Measurements from ENCODE around the gene CNNM4.

Gene CNNM4

GRCh38 chr2:96809951-96810782, 49.5 kb downstream of the CNNM4 start:
- no peaks in the 10 kb centered on the region for H3K9me3 ChIP-seq (ENCODE audit: control extremely low read depth in 1 of 5, control insufficient read depth in 4 of 5, insufficient read depth in 2 of 5, low read depth in 1 of 5, low read length in 4 of 5)
- no peak overlapping the region for H3K4me3 ChIP-seq (ENCODE audit: control insufficient read depth in 1 of 7, extremely low read depth in 1 of 7, insufficient read depth in 4 of 7, low read depth in 2 of 7, low read length in 6 of 7)
- H3K36me3 ChIP-seq (ENCODE audit: control insufficient read depth in 4 of 4, insufficient read depth in 4 of 4, low read length in 3 of 4), result peaks cover 2 to 42% (median 32%) of the 10 kb centered on the region in 4 experiments
- no peaks in the 10 kb centered on the region for H3K27me3 ChIP-seq (replicated peaks in 2 of 5; ENCODE audit: control insufficient read depth in 4 of 5, insufficient read depth in 5 of 5, low read length in 4 of 5)
- CTCF ChIA-PET, result interaction anchor here (1.9 kb wide), 1 partner anchor 9 kb away, joined by 5 read pairs; no protein-coding TSS in a partner anchor
- POLR2A ChIA-PET, result no interaction called here
- peaks cover 1 to 2% (median 2%) of the 10 kb centered on the region in 4 experiments for H3K4me1 ChIP-seq (ENCODE audit: control extremely low read depth in 1 of 4, control insufficient read depth in 4 of 4, insufficient read depth in 4 of 4, low read length in 3 of 4)
- H3K27ac ChIP-seq (ENCODE audit: insufficient read depth in 1 of 2, low read depth in 1 of 2, low read length in 2 of 2, poor library complexity in 1 of 2, severe bottlenecking in 2 of 2), result no peak overlapping the region
- WGBS (ENCODE audit: insufficient coverage), result 90% methylated on average over 10 of the region's 12 CpGs
- no peak for DNase-seq

GRCh38 chr2:96810783-96811192, 50.1 kb downstream of the CNNM4 start:
- H3K9me3 ChIP-seq (ENCODE audit: control extremely low read depth in 1 of 5, control insufficient read depth in 4 of 5, insufficient read depth in 2 of 5, low read depth in 1 of 5, low read length in 4 of 5), result no peaks in the 10 kb centered on the region
- H3K4me1 ChIP-seq (ENCODE audit: control extremely low read depth in 1 of 4, control insufficient read depth in 4 of 4, insufficient read depth in 4 of 4, low read length in 3 of 4), result peaks cover 3 to 7% (median 6%) of the 10 kb centered on the region in 4 experiments
- ChIA-PET CTCF (interaction anchor here (1.9 kb wide), 1 partner anchor 10 kb away, joined by 5 read pairs; no protein-coding TSS in a partner anchor), POLR2A (no interaction called here)
- H3K36me3 ChIP-seq (ENCODE audit: control insufficient read depth in 4 of 4, insufficient read depth in 4 of 4, low read length in 3 of 4), result peaks cover 2 to 42% (median 32%) of the 10 kb centered on the region in 4 experiments
- H3K27ac ChIP-seq (ENCODE audit: insufficient read depth in 1 of 2, low read depth in 1 of 2, low read length in 2 of 2, poor library complexity in 1 of 2, severe bottlenecking in 2 of 2), result no peak overlapping the region
- no peak overlapping the region for H3K4me3 ChIP-seq (ENCODE audit: control insufficient read depth in 1 of 7, extremely low read depth in 1 of 7, insufficient read depth in 4 of 7, low read depth in 2 of 7, low read length in 6 of 7)
- no peaks in the 10 kb centered on the region for H3K27me3 ChIP-seq (replicated peaks in 2 of 5; ENCODE audit: control insufficient read depth in 4 of 5, insufficient read depth in 5 of 5, low read length in 4 of 5)
- DNase-seq, result no peak
- WGBS (ENCODE audit: insufficient coverage), result 100% methylated on average over 4 of the region's 5 CpGs

GRCh38 chr2:96811917-96812316, 51.2 kb downstream of the CNNM4 start:
- Histone ChIP-seq H3K4me1 (ENCODE audit: control extremely low read depth in 1 of 4, control insufficient read depth in 4 of 4, insufficient read depth in 4 of 4, low read length in 3 of 4) (peaks cover 3 to 9% (median 7%) of the 10 kb centered on the region in 4 experiments), H3K27me3 (replicated peaks in 2 of 5; ENCODE audit: control insufficient read depth in 4 of 5, insufficient read depth in 5 of 5, low read length in 4 of 5) (no peaks in the 10 kb centered on the region), H3K4me3 (ENCODE audit: control insufficient read depth in 1 of 7, extremely low read depth in 1 of 7, insufficient read depth in 4 of 7, low read depth in 2 of 7, low read length in 6 of 7) (no peak overlapping the region), H3K27ac (ENCODE audit: insufficient read depth in 1 of 2, low read depth in 1 of 2, low read length in 2 of 2, poor library complexity in 1 of 2, severe bottlenecking in 2 of 2) (no peak overlapping the region), H3K36me3 (ENCODE audit: control insufficient read depth in 4 of 4, insufficient read depth in 4 of 4, low read length in 3 of 4) (peaks cover 2 to 40% (median 32%) of the 10 kb centered on the region in 4 experiments), H3K9me3 (ENCODE audit: control extremely low read depth in 1 of 5, control insufficient read depth in 4 of 5, insufficient read depth in 2 of 5, low read depth in 1 of 5, low read length in 4 of 5) (no peaks in the 10 kb centered on the region)
- 89% methylated on average over 3 of the region's 3 CpGs for WGBS (ENCODE audit: insufficient coverage)
- DNase-seq, result no peak
- ChIA-PET CTCF (no interaction called here), POLR2A (no interaction called here)

DNA sequence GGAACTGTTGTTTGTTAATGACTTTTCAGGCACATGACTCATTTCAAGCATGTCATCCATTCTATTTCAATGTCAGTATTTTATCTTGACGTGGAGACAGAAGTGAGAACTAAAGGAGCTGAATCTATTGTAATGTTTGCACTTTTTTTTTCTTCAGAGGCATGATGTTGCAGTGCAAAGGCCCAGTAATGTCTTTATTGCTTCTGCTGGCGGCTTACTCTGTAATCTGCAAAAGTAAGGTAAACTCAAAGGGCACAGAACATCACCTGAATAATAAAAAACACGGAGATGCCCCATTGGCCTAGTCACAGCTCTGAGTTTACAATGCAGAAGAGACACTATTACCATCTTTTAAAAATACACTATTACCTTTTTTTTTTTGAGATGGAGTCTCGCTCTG, 53.0 kb downstream of the CNNM4 start:
- POLR2A ChIA-PET, result interaction anchor here (0.7 kb wide), 1 partner anchor 230 kb away, joined by 3 read pairs; no protein-coding TSS in a partner anchor

DNA sequence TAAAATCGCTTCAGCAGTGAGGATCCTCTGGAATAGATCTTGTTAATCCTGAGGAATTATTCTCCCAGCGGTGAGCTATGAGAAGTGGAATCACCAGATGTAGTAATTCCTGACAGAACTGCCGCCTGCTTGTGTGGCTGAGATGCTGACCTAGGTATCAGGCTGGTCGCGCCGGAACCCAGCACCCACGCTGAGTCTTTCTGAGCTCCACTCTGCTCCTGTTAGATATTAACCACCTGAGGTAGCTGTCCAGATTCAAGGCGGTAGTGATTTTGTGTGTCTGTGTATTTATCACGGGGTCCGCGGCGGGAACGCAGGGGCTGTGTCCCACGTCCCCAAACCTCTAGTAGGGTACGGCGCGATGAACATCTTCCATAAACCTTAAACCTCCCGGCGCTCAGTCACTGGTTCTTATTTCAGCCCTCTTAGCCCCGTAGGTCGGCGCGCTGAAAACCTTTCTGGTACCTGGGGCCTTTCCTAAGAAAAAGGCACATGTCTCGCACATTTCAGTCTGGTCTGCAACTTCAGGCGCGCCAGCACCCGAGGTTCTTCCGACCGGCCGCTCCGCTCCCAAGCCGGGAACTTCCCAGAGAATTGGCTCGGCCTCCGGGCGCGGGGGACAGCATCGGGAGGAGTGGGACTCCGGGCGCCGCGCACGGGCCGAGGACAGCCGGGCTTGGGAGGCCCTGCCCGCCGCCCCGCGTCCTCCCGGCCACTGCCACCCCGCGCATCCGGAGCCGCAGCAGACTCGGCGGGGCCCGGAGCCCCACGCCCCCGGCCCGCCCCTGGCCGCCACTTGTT, 54.8 kb downstream of the CNNM4 start:
- peak; percentile 21 to 60 (median 54) for DNase-seq
- Histone ChIP-seq H3K4me3 (ENCODE audit: control insufficient read depth in 1 of 7, extremely low read depth in 1 of 7, insufficient read depth in 4 of 7, low read depth in 2 of 7, low read length in 6 of 7) (peak overlapping the region; percentile 77 to 90 (median 81)), H3K27me3 (replicated peaks in 2 of 5; ENCODE audit: control insufficient read depth in 4 of 5, insufficient read depth in 5 of 5, low read length in 4 of 5) (no peaks in the 10 kb centered on the region), H3K36me3 (ENCODE audit: control insufficient read depth in 4 of 4, insufficient read depth in 4 of 4, low read length in 3 of 4) (peaks cover 0 to 26% (median 24%) of the 10 kb centered on the region in 4 experiments), H3K27ac (ENCODE audit: insufficient read depth in 1 of 2, low read depth in 1 of 2, low read length in 2 of 2, poor library complexity in 1 of 2, severe bottlenecking in 2 of 2) (peak overlapping the region in 1 of 2 experiments; percentile 58), H3K9me3 (ENCODE audit: control extremely low read depth in 1 of 5, control insufficient read depth in 4 of 5, insufficient read depth in 2 of 5, low read depth in 1 of 5, low read length in 4 of 5) (no peaks in the 10 kb centered on the region), H3K4me1 (ENCODE audit: control extremely low read depth in 1 of 4, control insufficient read depth in 4 of 4, insufficient read depth in 4 of 4, low read length in 3 of 4) (peaks cover 12 to 44% (median 35%) of the 10 kb centered on the region in 4 experiments)
- WGBS (ENCODE audit: insufficient coverage), result under 1% methylated on average over 48 of the region's 60 CpGs
- ChIA-PET POLR2A (interaction anchor here (0.6 kb wide), 2 partner anchors 548 to 1604 kb away, joined by 3 to 4 read pairs; no protein-coding TSS in a partner anchor), CTCF (interaction anchor here (0.7 to 5.7 kb wide), 5 partner anchors 10 to 52 kb away, joined by 3 to 22 read pairs (median 4); partner anchors contain the start of gene ANKRD39)

More for the DNA sequence above, 53.0 kb downstream of the CNNM4 start:
- Histone ChIP-seq H3K4me1 (ENCODE audit: control extremely low read depth in 1 of 4, control insufficient read depth in 4 of 4, insufficient read depth in 4 of 4, low read length in 3 of 4) (peaks cover 9 to 27% (median 24%) of the 10 kb centered on the region in 4 experiments), H3K9me3 (ENCODE audit: control extremely low read depth in 1 of 5, control insufficient read depth in 4 of 5, insufficient read depth in 2 of 5, low read depth in 1 of 5, low read length in 4 of 5) (no peaks in the 10 kb centered on the region), H3K27ac (ENCODE audit: insufficient read depth in 1 of 2, low read depth in 1 of 2, low read length in 2 of 2, poor library complexity in 1 of 2, severe bottlenecking in 2 of 2) (no peak overlapping the region), H3K36me3 (ENCODE audit: control insufficient read depth in 4 of 4, insufficient read depth in 4 of 4, low read length in 3 of 4) (peaks cover 0 to 36% (median 29%) of the 10 kb centered on the region in 4 experiments), H3K27me3 (replicated peaks in 2 of 5; ENCODE audit: control insufficient read depth in 4 of 5, insufficient read depth in 5 of 5, low read length in 4 of 5) (no peaks in the 10 kb centered on the region), H3K4me3 (ENCODE audit: control insufficient read depth in 1 of 7, extremely low read depth in 1 of 7, insufficient read depth in 4 of 7, low read depth in 2 of 7, low read length in 6 of 7) (no peak overlapping the region)
- 100% methylated on average over 2 of the region's 4 CpGs for WGBS (ENCODE audit: insufficient coverage)
- CTCF ChIA-PET, result interaction anchor here (0.6 to 1.5 kb wide), 5 partner anchors 14 to 272 kb away, joined by 3 to 4 read pairs (median 3); partner anchors contain the start of gene ANKRD39
- DNase-seq, result no peak

DNA sequence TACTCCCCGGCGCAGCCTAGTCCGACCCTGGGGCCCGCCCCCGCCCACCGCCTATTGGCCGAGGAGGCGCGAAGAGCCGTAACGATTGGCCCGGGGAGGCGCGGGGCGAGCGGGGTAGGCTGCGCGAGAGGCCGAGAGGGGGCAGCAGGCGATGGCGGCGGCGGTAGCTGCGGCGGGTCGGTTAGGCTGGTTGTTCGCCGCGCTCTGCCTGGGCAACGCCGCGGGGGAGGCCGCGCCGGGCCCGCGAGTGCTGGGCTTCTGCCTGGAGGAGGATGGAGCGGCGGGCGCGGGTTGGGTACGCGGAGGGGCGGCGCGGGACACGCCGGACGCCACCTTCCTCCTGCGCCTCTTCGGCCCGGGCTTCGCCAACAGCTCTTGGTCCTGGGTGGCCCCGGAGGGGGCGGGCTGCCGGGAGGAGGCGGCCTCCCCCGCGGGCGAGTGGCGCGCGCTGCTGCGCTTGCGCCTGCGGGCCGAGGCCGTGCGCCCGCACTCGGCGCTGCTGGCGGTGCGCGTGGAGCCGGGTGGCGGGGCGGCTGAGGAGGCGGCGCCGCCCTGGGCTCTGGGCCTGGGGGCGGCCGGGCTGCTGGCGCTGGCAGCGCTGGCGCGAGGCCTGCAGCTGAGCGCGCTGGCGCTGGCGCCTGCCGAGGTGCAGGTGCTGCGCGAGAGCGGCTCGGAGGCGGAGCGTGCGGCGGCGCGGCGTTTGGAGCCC, 55.6 kb downstream of the CNNM4 start, which contains the start of gene CNNM3:
TSS of gene CNNM3 (plus strand) at position 142 of the 709 bp plus-strand sequence. CDS start at position 152, 10 bp downstream.
- no peaks in the 10 kb centered on the region for H3K9me3 ChIP-seq (ENCODE audit: control extremely low read depth in 1 of 5, control insufficient read depth in 4 of 5, insufficient read depth in 2 of 5, low read depth in 1 of 5, low read length in 4 of 5)
- H3K27me3 ChIP-seq (replicated peaks in 2 of 5; ENCODE audit: control insufficient read depth in 4 of 5, insufficient read depth in 5 of 5, low read length in 4 of 5), result no peaks in the 10 kb centered on the region
- CTCF ChIA-PET, result interaction anchor here (0.7 to 5.7 kb wide), 7 partner anchors 16 to 53 kb away, joined by 3 to 22 read pairs (median 4); partner anchors contain the start of gene ANKRD39
- 0% methylated on average over 98 of the region's 103 CpGs for WGBS (ENCODE audit: insufficient coverage)
- peak within 1 kb of the TSS in 1 of 2 experiments; percentile 58 for H3K27ac ChIP-seq (ENCODE audit: insufficient read depth in 1 of 2, low read depth in 1 of 2, low read length in 2 of 2, poor library complexity in 1 of 2, severe bottlenecking in 2 of 2)
- POLR2A ChIA-PET, result interaction anchor here (0.6 kb wide), 1 partner anchor 289 kb away, joined by 3 read pairs; no protein-coding TSS in a partner anchor
- peak within 1 kb of the TSS; percentile 77 to 90 (median 81) for H3K4me3 ChIP-seq (ENCODE audit: control insufficient read depth in 1 of 7, extremely low read depth in 1 of 7, insufficient read depth in 4 of 7, low read depth in 2 of 7, low read length in 6 of 7)
- peaks cover 0 to 25% (median 22%) of the 10 kb centered on the region in 4 experiments for H3K36me3 ChIP-seq (ENCODE audit: control insufficient read depth in 4 of 4, insufficient read depth in 4 of 4, low read length in 3 of 4)
- peak; percentile 92 to 96 (median 95) for DNase-seq
- peaks cover 12 to 51% (median 37%) of the 10 kb centered on the region in 4 experiments for H3K4me1 ChIP-seq (ENCODE audit: control extremely low read depth in 1 of 4, control insufficient read depth in 4 of 4, insufficient read depth in 4 of 4, low read length in 3 of 4)
